Tibial artery (tissue), 4 donors: ENCODE measurements around the gene CMTM7.
A peak's percentile ranks its signal among the peaks of the same experiment; 100 is the strongest.

ENCODE experiments used
- DNase-seq, 2 donors: peaks; one replicate each; pipeline ENCODE4 v3.0.0-alpha.2; 2019
- H3K27ac ChIP-seq, 2 donors: fragments of 200-600 bp; sonication (generic) in 1 of 2; 1 replicate in 1 of 2; 2 replicates in 1 of 2; pipeline ENCODE4 v1.5.1; 2018 to 2019; ENCODE audit warnings: mild to moderate bottlenecking in 1 of 2
- H3K27me3 ChIP-seq, 2 donors: fragments of 200-600 bp; sonication (generic) in 1 of 2; one replicate each; pipeline versions ENCODE4 v1.5.1 to v1.6.0; 2016 to 2019
- H3K36me3 ChIP-seq, 3 donors: fragments of 200-600 bp; sonication (generic) in 2 of 3; one replicate each; pipeline ENCODE4 v1.5.1; 2016 to 2019; ENCODE audit warnings: mild to moderate bottlenecking in 2 of 3
- H3K4me1 ChIP-seq, 4 donors: fragments of 200-600 bp; sonication (generic) in 2 of 4; 1 replicate in 3 of 4; 2 replicates in 1 of 4; pipeline ENCODE4 v1.5.1; 2016 to 2019
- H3K4me3 ChIP-seq, 2 donors: fragments of 200-600 bp; sonication (generic) in 1 of 2; 1 replicate in 1 of 2; 2 replicates in 1 of 2; pipeline ENCODE4 v1.5.1; 2018 to 2019; ENCODE audit warnings: mild to moderate bottlenecking in 2 of 2
- H3K9me3 ChIP-seq, 3 donors: fragments of 200-600 bp; sonication (generic) in 1 of 3; one replicate each; pipeline ENCODE4 v1.5.1; 2016 to 2019
- CTCF ChIP-seq, 2 experiments: fragments of 200-600 bp in 1 of 2; fragments of 450-650 bp in 1 of 2; IDR thresholded peaks; one replicate each; pipeline ENCODE4 v1.5.1; 2017 to 2019; ENCODE audit warnings: antibody characterized with exemption in 2 of 2, mild to moderate bottlenecking in 1 of 2, moderate library complexity in 1 of 2
- intact Hi-C: fragments of 100-400 bp; cut with DNase I; formaldehyde crosslinking; loops from one replicate; pipeline ENCODE4 v1.15.0; 2023; ENCODE audit warnings: low total_unique reads

CMTM7 gene

GRCh38 chr3:32374788-32375595 is 16.7 kb upstream of the CMTM7 start:
- peak; percentile 64 to 68 for TF ChIP-seq CTCF (IDR thresholded peaks at IDR 0.05)
- H3K9me3 ChIP-seq, result no peaks in the 10 kb centered on the region
- H3K27me3 ChIP-seq, result no peaks in the 10 kb centered on the region
- H3K4me3 ChIP-seq, result no peak overlapping the region
- no peaks in the 10 kb centered on the region for H3K36me3 ChIP-seq
- H3K27ac ChIP-seq, result no peak overlapping the region
- intact Hi-C loops, result no loop called here
- DNase-seq, result peak in 1 of 2 donors; percentile 72
- H3K4me1 ChIP-seq, result peaks cover 0 to 5% (median 0%) of the 10 kb centered on the region in 4 donors

DNA sequence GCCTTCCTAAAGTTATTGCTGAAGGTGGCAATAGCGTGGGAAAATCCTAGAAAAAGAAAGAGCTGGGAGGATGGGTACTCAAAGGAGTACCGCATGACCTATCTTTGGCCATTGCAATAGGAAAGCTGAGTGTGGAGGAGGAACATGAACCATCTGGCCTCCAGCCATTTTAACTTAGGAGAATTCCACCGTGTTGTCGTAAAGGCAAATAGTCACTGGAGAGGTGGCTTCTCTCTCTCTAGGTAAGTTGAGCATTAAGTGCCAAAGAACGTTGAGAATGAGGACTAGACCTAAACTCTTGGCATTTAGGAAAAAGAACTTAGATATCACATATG is 16.1 kb upstream of the CMTM7 start:
- no peaks in the 10 kb centered on the region for H3K36me3 ChIP-seq
- no peak overlapping the region for H3K27ac ChIP-seq
- intact Hi-C loops, result no loop called here
- H3K4me1 ChIP-seq, result peaks cover 0 to 5% (median 0%) of the 10 kb centered on the region in 4 donors
- H3K27me3 ChIP-seq, result no peaks in the 10 kb centered on the region
- no peak for DNase-seq
- H3K9me3 ChIP-seq, result no peaks in the 10 kb centered on the region
- no peak for TF ChIP-seq CTCF (IDR thresholded peaks at IDR 0.05)
- H3K4me3 ChIP-seq, result no peak overlapping the region

GRCh38 chr3:32376115-32376514 is 15.5 kb upstream of the CMTM7 start:
- intact Hi-C loops, result loop anchor here (2.0 kb wide), 1 partner anchor 91 kb away; no protein-coding TSS in a partner anchor
- H3K9me3 ChIP-seq, result no peaks in the 10 kb centered on the region
- H3K27me3 ChIP-seq, result no peaks in the 10 kb centered on the region
- no peak for TF ChIP-seq CTCF (IDR thresholded peaks at IDR 0.05)
- no peak overlapping the region for H3K27ac ChIP-seq
- H3K4me1 ChIP-seq, result peaks cover 0 to 5% (median 0%) of the 10 kb centered on the region in 4 donors
- no peak for DNase-seq
- H3K4me3 ChIP-seq, result no peak overlapping the region
- no peaks in the 10 kb centered on the region for H3K36me3 ChIP-seq

DNA sequence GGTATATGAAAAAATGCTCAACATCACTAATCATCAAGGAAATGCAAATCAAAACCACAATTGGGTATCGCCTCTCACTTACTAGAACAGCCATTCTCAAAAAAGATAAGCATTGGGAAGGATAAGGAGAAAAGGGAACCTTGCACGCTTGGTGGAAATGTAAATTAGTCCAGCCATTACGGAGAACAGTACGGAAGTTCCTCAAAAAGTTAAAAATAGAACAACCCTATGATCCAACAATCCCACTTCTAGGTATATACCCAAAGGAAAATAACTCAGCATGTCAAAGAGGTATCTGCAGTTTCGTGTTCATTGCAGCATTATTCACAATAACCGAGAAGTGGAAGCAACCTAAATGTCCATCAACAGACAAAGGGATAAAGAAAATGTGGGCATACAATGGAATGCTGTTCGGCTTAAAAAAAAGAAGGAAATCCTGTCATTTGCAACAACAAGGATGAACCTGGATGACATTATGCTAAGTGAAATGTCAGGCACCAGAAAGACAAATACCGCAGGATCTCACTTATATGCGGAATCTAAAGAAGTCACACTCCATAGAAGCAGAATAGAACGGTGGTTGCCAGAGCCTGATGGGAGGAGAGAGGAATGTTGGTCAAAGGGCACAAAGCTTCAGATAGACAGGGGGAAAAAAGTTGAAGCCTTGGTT is 11.7 kb upstream of the CMTM7 start:
- no peak for TF ChIP-seq CTCF (IDR thresholded peaks at IDR 0.05)
- H3K27ac ChIP-seq, result no peak overlapping the region
- no peaks in the 10 kb centered on the region for H3K36me3 ChIP-seq
- no peak overlapping the region for H3K4me3 ChIP-seq
- DNase-seq, result no peak
- intact Hi-C loops, result no loop called here
- H3K9me3 ChIP-seq, result no peaks in the 10 kb centered on the region
- no peaks in the 10 kb centered on the region for H3K27me3 ChIP-seq
- H3K4me1 ChIP-seq, result peaks cover 0 to 2% (median 0%) of the 10 kb centered on the region in 4 donors

DNA sequence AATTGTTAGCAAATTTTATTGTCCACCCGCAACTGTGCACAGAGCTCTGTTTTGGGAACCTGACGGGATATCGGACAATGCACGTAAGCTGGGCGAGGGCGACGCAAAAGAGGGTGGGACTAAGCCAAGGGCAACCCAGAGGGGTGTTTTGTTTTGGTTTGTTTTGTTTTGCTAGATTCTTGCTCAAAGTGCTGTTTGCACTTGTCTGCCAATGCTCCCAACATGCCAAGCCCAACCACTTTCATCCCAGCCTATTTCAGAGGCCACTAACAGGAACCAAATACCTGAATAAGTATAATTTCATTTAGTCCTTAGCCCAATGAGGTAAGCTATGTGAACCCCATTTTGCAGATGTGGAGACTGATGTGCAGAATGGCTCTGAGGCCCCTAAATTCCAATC is 9.7 kb upstream of the CMTM7 start:
- TF ChIP-seq CTCF (IDR thresholded peaks at IDR 0.05), result no peak
- Histone ChIP-seq H3K4me1 (no peaks in the 10 kb centered on the region), H3K27ac (no peak overlapping the region), H3K36me3 (no peaks in the 10 kb centered on the region), H3K9me3 (no peaks in the 10 kb centered on the region), H3K27me3 (no peaks in the 10 kb centered on the region), H3K4me3 (no peak overlapping the region)
- intact Hi-C loops, result no loop called here
- DNase-seq, result no peak
